ENCODE measurements around the gene PPL. TPM values are rescaled to one million over a fixed set of nuclear protein-coding genes. Genes with fewer than 3 reads are reported as not detected.

The PPL gene
- total and polyA plus RNA-seq, 2 of the 13 experiments (the other 11 are each of a cell fraction or from before 2014, with no cell fraction given), result 5.7 to 6.6 TPM

- no peak for TF ChIP-seq ZNF646 (CRISPR knock-in tag; IDR thresholded peaks at IDR 0.05)
- TF ChIP-seq SAP130 (CRISPR knock-in tag; IDR thresholded peaks at IDR 0.05; ENCODE audit: low read depth), result peak; percentile 61
- TF ChIP-seq ZNF704 (CRISPR knock-in tag; IDR thresholded peaks at IDR 0.05; ENCODE audit: borderline replicate concordance), result 0 out of 2 replicates have a peak, but pooled peaks have one; percentile 25
- no peak for TF ChIP-seq ZHX1 (CRISPR knock-in tag; IDR thresholded peaks at IDR 0.05; ENCODE audit: low read depth)
- no peak for TF ChIP-seq ZNF562 (CRISPR knock-in tag; IDR thresholded peaks at IDR 0.05; ENCODE audit: borderline replicate concordance)
- TF ChIP-seq TERF1 (CRISPR knock-in tag; IDR thresholded peaks at IDR 0.05), result no peak
- TF ChIP-seq KMT2B (CRISPR knock-in tag; IDR thresholded peaks at IDR 0.05), result no peak
- 0 out of 2 replicates have a peak, but pooled peaks have one; percentile 35 for TF ChIP-seq ZNF724P (CRISPR knock-in tag; IDR thresholded peaks at IDR 0.05; ENCODE audit: borderline replicate concordance)
- TF ChIP-seq RAD21 (CRISPR knock-in tag; IDR thresholded peaks at IDR 0.05), result peak; percentile 74
- TF ChIP-seq ZBTB2 (CRISPR knock-in tag; IDR thresholded peaks at IDR 0.05; ENCODE audit: low read depth), result 0 out of 2 replicates have a peak, but pooled peaks have one; percentile 20
- TF ChIP-seq ZNF251 (CRISPR knock-in tag; IDR thresholded peaks at IDR 0.05), result no peak
- TF ChIP-seq PHF20 (CRISPR knock-in tag; IDR thresholded peaks at IDR 0.05), result no peak; the same call in 1 of the 2 replicates
- TF ChIP-seq CBX1 (IDR thresholded peaks at IDR 0.05; ENCODE audit: low read depth), result no peak
- TF ChIP-seq KDM5B (CRISPR knock-in tag; IDR thresholded peaks at IDR 0.05; ENCODE audit: borderline replicate concordance), result peak; percentile 46; the same call in 1 of the 2 replicates
Measured at GRCh38 chr16:4936181-4936990, 562 bp downstream of the PPL start (continued).

All from HepG2 (cell line).